H9 (cell line): ENCODE data around the gene STYXL1. TPM values are rescaled to one million over a fixed set of nuclear protein-coding genes. Genes with fewer than 3 reads are reported as not detected.

Experiments
- DNase-seq: peaks from one replicate; pipeline ENCODE4 v3.0.0-alpha.2; 2017
- H2AFZ ChIP-seq: one replicate; pipeline ENCODE4 v1.6.1; 2013; ENCODE audit warnings: mild to moderate bottlenecking, low read length, control low read depth, moderate library complexity
- H2AK5ac ChIP-seq: 2 replicates; pipeline ENCODE4 v1.6.1; 2013; ENCODE audit warnings: low read length, control low read depth, mixed read lengths; ENCODE audit not compliant: insufficient read length
- H2BK120ac ChIP-seq: one replicate; pipeline ENCODE4 v1.6.1; 2013; ENCODE audit warnings: low read depth, mild to moderate bottlenecking, low read length, control low read depth, inconsistent platforms; ENCODE audit not compliant: poor library complexity, severe bottlenecking
- H2BK12ac ChIP-seq: 2 replicates; pipeline ENCODE4 v1.6.1; 2013; ENCODE audit warnings: low read length, control low read depth, mixed read lengths, low read depth; ENCODE audit not compliant: insufficient read length
- H2BK15ac ChIP-seq: 2 replicates; pipeline ENCODE4 v1.6.1; 2013; ENCODE audit warnings: low read depth, low read length, control low read depth
- H2BK20ac ChIP-seq: one replicate; pipeline ENCODE4 v1.6.1; 2013; ENCODE audit warnings: low read depth, mild to moderate bottlenecking, low read length, control low read depth, inconsistent platforms; ENCODE audit not compliant: poor library complexity, severe bottlenecking
- H2BK5ac ChIP-seq: 2 replicates; pipeline ENCODE4 v1.6.1; 2013; ENCODE audit warnings: low read length, control low read depth, mixed read lengths; ENCODE audit not compliant: insufficient read length
- H3K14ac ChIP-seq: 2 replicates; pipeline ENCODE4 v1.6.1; 2013; ENCODE audit warnings: low read length, control low read depth; ENCODE audit not compliant: insufficient read depth
- H3K18ac ChIP-seq: 2 replicates; pipeline ENCODE4 v1.6.1; 2013; ENCODE audit warnings: low read depth, mild to moderate bottlenecking, mixed read lengths, low read length, control low read depth; ENCODE audit not compliant: insufficient read length
- H3K23ac ChIP-seq: 2 replicates; pipeline ENCODE4 v1.6.1; 2013; ENCODE audit warnings: low read length, control low read depth, mixed read lengths, low read depth; ENCODE audit not compliant: insufficient read length
- H3K23me2 ChIP-seq: 2 replicates; pipeline ENCODE4 v1.6.1; 2013; ENCODE audit warnings: low read depth, mild to moderate bottlenecking, mixed read lengths, low read length, control low read depth; ENCODE audit not compliant: insufficient read length, poor library complexity, severe bottlenecking
- H3K27ac ChIP-seq: 2 replicates; pipeline ENCODE4 v1.5.1; 2013; ENCODE audit warnings: low read length, control low read depth, mixed read lengths, low read depth; ENCODE audit not compliant: insufficient read length
- H3K27me3 ChIP-seq: 2 replicates; pipeline ENCODE4 v1.6.1; 2013; ENCODE audit warnings: low read length, control low read depth, inconsistent platforms; ENCODE audit not compliant: insufficient read depth
- H3K4ac ChIP-seq: 2 replicates; pipeline ENCODE4 v1.6.1; 2013; ENCODE audit warnings: low read depth, mild to moderate bottlenecking, control low read depth, inconsistent platforms, low read length, moderate library complexity
- H3K4me1 ChIP-seq: 2 replicates; pipeline ENCODE4 v1.6.1; 2013; ENCODE audit warnings: low read length, control low read depth, inconsistent platforms; ENCODE audit not compliant: insufficient read depth
- H3K4me2 ChIP-seq: 2 replicates; pipeline ENCODE4 v1.6.1; 2013; ENCODE audit warnings: low read length, control low read depth, mixed read lengths; ENCODE audit not compliant: insufficient read length, insufficient read depth
- H3K56ac ChIP-seq: 2 replicates; pipeline ENCODE4 v1.6.1; 2013; ENCODE audit warnings: low read depth, mild to moderate bottlenecking, mixed read lengths, low read length, control low read depth; ENCODE audit not compliant: insufficient read length
- H3K79me1 ChIP-seq: 2 replicates; pipeline ENCODE4 v1.6.1; 2013; ENCODE audit warnings: low read depth, mild to moderate bottlenecking, moderate library complexity, low read length, control low read depth, inconsistent platforms; ENCODE audit not compliant: insufficient read depth, poor library complexity, severe bottlenecking
- H3K79me2 ChIP-seq: 2 replicates; pipeline ENCODE4 v1.6.1; 2013; ENCODE audit warnings: low read length, control low read depth, inconsistent platforms; ENCODE audit not compliant: insufficient read depth
- H3K9ac ChIP-seq: 2 replicates; pipeline ENCODE4 v1.6.1; 2013; ENCODE audit warnings: low read length, control low read depth, mixed read lengths; ENCODE audit not compliant: insufficient read length; ENCODE audit errors: extremely low read depth
- H3K9me3 ChIP-seq: one replicate; pipeline ENCODE4 v1.6.1; 2013; ENCODE audit warnings: low read depth, low read length, inconsistent platforms; ENCODE audit not compliant: control insufficient read depth
- H3T11ph ChIP-seq: one replicate; pipeline ENCODE4 v1.6.1; 2013; ENCODE audit warnings: mild to moderate bottlenecking, low read length, control low read depth, inconsistent platforms
- H4K20me1 ChIP-seq: one replicate; pipeline ENCODE4 v1.6.1; 2013; ENCODE audit not compliant: control insufficient read depth, insufficient read length, insufficient read depth
- H4K5ac ChIP-seq: 2 replicates; pipeline ENCODE4 v1.6.1; 2013; ENCODE audit warnings: low read depth, mild to moderate bottlenecking, mixed read lengths, low read length, control low read depth; ENCODE audit not compliant: insufficient read length
- H4K8ac ChIP-seq: replicated peaks from 2 replicates; pipeline ENCODE4 v1.6.1; 2013; ENCODE audit warnings: low read length, control low read depth, mixed read lengths, low read depth; ENCODE audit not compliant: insufficient read length
- H4K91ac ChIP-seq: 2 replicates; pipeline ENCODE4 v1.6.1; 2013; ENCODE audit warnings: low read depth, mild to moderate bottlenecking, moderate library complexity, mixed read lengths, low read length, control low read depth; ENCODE audit not compliant: insufficient read length
- H3K27ac Mint-ChIP-seq, 3 experiments: 2 replicates in 2 of 3; 3 replicates in 1 of 3; pipeline ENCODE4 v1.8.0; 2020 to 2021; ENCODE audit warnings: mixed read lengths in 3 of 3, mild to moderate bottlenecking in 1 of 3, moderate library complexity in 1 of 3
- H3K27me3 Mint-ChIP-seq: 2 replicates; pipeline ENCODE4 v1.8.0; 2021; ENCODE audit warnings: low read depth, mild to moderate bottlenecking, moderate library complexity, mixed read lengths
- H3K36me3 Mint-ChIP-seq, 3 experiments: 2 replicates in 2 of 3; 3 replicates in 1 of 3; pipeline ENCODE4 v1.8.0; 2020 to 2021; ENCODE audit warnings: low read depth in 3 of 3, mixed read lengths in 3 of 3; ENCODE audit not compliant: insufficient read depth in 1 of 3
- H3K4me1 Mint-ChIP-seq, 2 experiments: 2 replicates each; pipeline ENCODE4 v1.8.0; 2020; ENCODE audit warnings: mixed read lengths in 2 of 2
- H3K4me3 Mint-ChIP-seq, 2 experiments: 2 replicates in 1 of 2; 3 replicates in 1 of 2; pipeline ENCODE4 v1.8.0; 2020 to 2021; ENCODE audit warnings: mild to moderate bottlenecking in 2 of 2, mixed read lengths in 2 of 2, moderate library complexity in 1 of 2
- H3K9me3 Mint-ChIP-seq, 2 experiments: 2 replicates in 1 of 2; 3 replicates in 1 of 2; pipeline ENCODE4 v1.8.0; 2020; ENCODE audit warnings: mild to moderate bottlenecking in 2 of 2, mixed read lengths in 2 of 2, moderate library complexity in 1 of 2
- CTCF ChIP-seq: fragments of 200-600 bp; sonication (generic); conservative IDR thresholded peaks from 3 replicates; pipeline ENCODE4 v1.8.0; 2021; ENCODE audit warnings: antibody characterized with exemption, mild to moderate bottlenecking
- WGBS: extraction: QIAGEN DNeasy Blood & Tissue Kit; methylation state at CpG from one replicate; pipeline ENCODE4 v1.1.7; 2013; ENCODE audit warnings: missing lambda C conversion rate, low lambda C conversion rate, mixed read lengths; ENCODE audit not compliant: insufficient read length; ENCODE audit errors: extremely low coverage; 5-methylcytosine and 5-hydroxymethylcytosine counted together
- total RNA-seq: library from RNA; stranded (reverse); gene quantifications from 2 replicates; pipeline ENCODE4 v1.2.1, GENCODE V29; 2021

STYXL1 gene
- total RNA-seq, 1 experiment from 2014 or later: 38.7 TPM

GRCh38 chr7:76002822-76003221 lies 45.0 kb downstream of the STYXL1 start:
- TF ChIP-seq CTCF: no peak
- no peaks in the 10 kb centered on the region for H3K4me1 Mint-ChIP-seq
- no CpG with 5 or more reads among the region's 3 CpGs for WGBS

More at GRCh38 chr7:76002822-76003221, 45.0 kb downstream of the STYXL1 start:
- Histone ChIP-seq H2AK5ac (no peak overlapping the region), H3K4me2 (no peak overlapping the region), H3T11ph (no peak overlapping the region), H3K4ac (no peak overlapping the region), H3K4me1 (no peaks in the 10 kb centered on the region), H3K79me2 (no peaks in the 10 kb centered on the region), H3K9me3 (no peaks in the 10 kb centered on the region), H4K8ac (no peak overlapping the region), H2BK15ac (no peak overlapping the region), H2AFZ (no peak overlapping the region), H4K5ac (no peak overlapping the region), H3K79me1 (no peaks in the 10 kb centered on the region), H3K27me3 (no peaks in the 10 kb centered on the region), H3K23me2 (no peaks in the 10 kb centered on the region), H4K20me1 (no peaks in the 10 kb centered on the region), H3K27ac (no peak overlapping the region), H3K23ac (no peak overlapping the region), H2BK12ac (no peak overlapping the region), H3K9ac (no peak overlapping the region), H3K56ac (no peak overlapping the region), H2BK20ac (no peak overlapping the region), H3K18ac (no peak overlapping the region), H3K14ac (no peak overlapping the region), H2BK120ac (no peak overlapping the region), H2BK5ac (no peak overlapping the region), H4K91ac (no peak overlapping the region)
- H3K4me3 Mint-ChIP-seq: no peak overlapping the region
- H3K27ac Mint-ChIP-seq: no peak overlapping the region
- H3K9me3 Mint-ChIP-seq: no peaks in the 10 kb centered on the region
- peaks cover 18 to 37% (median 22%) of the 10 kb centered on the region in 3 experiments for H3K36me3 Mint-ChIP-seq
- no peaks in the 10 kb centered on the region for H3K27me3 Mint-ChIP-seq
- DNase-seq: no peak
